Measurements from ENCODE around the gene C11orf52.
A peak's percentile ranks its signal among the peaks of the same experiment; 100 is the strongest.

Gene C11orf52

GRCh38 chr11:111974446-111974845, 55.7 kb downstream of the C11orf52 start:
- H3K4me3 ChIP-seq (ENCODE audit: low read depth, low read length): no peak overlapping the region

- no peak overlapping the region for H3K4me3 ChIP-seq (ENCODE audit: low read depth, low read length)
Observed at GRCh38 chr11:111975076-111975806, 56.5 kb downstream of the C11orf52 start.

- H3K4me3 ChIP-seq (ENCODE audit: low read depth, low read length): peak overlapping the region; percentile 68
Observed at GRCh38 chr11:111976119-111976766, 57.5 kb downstream of the C11orf52 start.
